HG02588 (cell line): ENCODE results near the gene LSS.
"Not testable (repeated sequence)": the region's sequence is repeated elsewhere in the genome, so short reads cannot be mapped to it uniquely, and the experiment has no call there.

ENCODE experiments used
- ATAC-seq: cut with Tn5 transposase; IDR thresholded peaks from one replicate; pipeline ENCODE4 v1.9.1; 2021; ENCODE audit warnings: mild to moderate bottlenecking, moderate library complexity; ENCODE audit not compliant: unreplicated experiment

Gene LSS

GRCh38 chr21:46246345-46246744, 17.8 kb upstream of the LSS start:
- no peak for ATAC-seq

- no peak for ATAC-seq
Measured at GRCh38 chr21:46245213-46245915, 16.8 kb upstream of the LSS start.

GRCh38 chr21:46244602-46245001, 16.0 kb upstream of the LSS start:
- no peak for ATAC-seq

- ATAC-seq: no peak
Measured at GRCh38 chr21:46243960-46244361, 15.4 kb upstream of the LSS start.

- no peak for ATAC-seq
Measured at GRCh38 chr21:46243325-46243724, 14.8 kb upstream of the LSS start.

- not testable (repeated sequence) for ATAC-seq
Measured at GRCh38 chr21:46241577-46241976, 13.0 kb upstream of the LSS start.

- ATAC-seq: no peak
Measured at GRCh38 chr21:46239817-46240325, 11.3 kb upstream of the LSS start.

- ATAC-seq: no peak
Measured at GRCh38 chr21:46237474-46237873, 8.9 kb upstream of the LSS start.

- no peak for ATAC-seq
Measured at GRCh38 chr21:46234436-46234950, 5.9 kb upstream of the LSS start.

GRCh38 chr21:46229923-46230260, 1.3 kb upstream of the LSS start:
- ATAC-seq: no peak

GRCh38 chr21:46229133-46229922, 754 bp upstream of the LSS start:
- peak; percentile 22 for ATAC-seq

GRCh38 chr21:46227811-46228344, 696 bp downstream of the LSS start:
- ATAC-seq: no peak

- no peak for ATAC-seq
Measured at GRCh38 chr21:46226920-46227599, 1.5 kb downstream of the LSS start.

GRCh38 chr21:46226146-46226545, 2.4 kb downstream of the LSS start:
- no peak for ATAC-seq

GRCh38 chr21:46223661-46224060, 4.9 kb downstream of the LSS start:
- ATAC-seq: not testable (repeated sequence)

GRCh38 chr21:46223217-46223616, 5.4 kb downstream of the LSS start:
- ATAC-seq: no peak

GRCh38 chr21:46222436-46223116, 6.0 kb downstream of the LSS start:
- no peak for ATAC-seq

- ATAC-seq: no peak
Measured at GRCh38 chr21:46221664-46222435, 6.7 kb downstream of the LSS start.

- ATAC-seq: no peak
Measured at GRCh38 chr21:46220847-46221246, 7.7 kb downstream of the LSS start.

GRCh38 chr21:46220275-46220810, 8.2 kb downstream of the LSS start:
- ATAC-seq: no peak
